GM21381 (cell line): ENCODE data around the gene CPVL.
"Not testable (repeated sequence)": the region's sequence is repeated elsewhere in the genome, so short reads cannot be mapped to it uniquely, and the experiment has no call there.

ENCODE experiments used
- ATAC-seq: cut with Tn5 transposase; IDR thresholded peaks from one replicate; pipeline ENCODE4 v1.9.1; 2021; ENCODE audit warnings: mild to moderate bottlenecking, moderate library complexity; ENCODE audit not compliant: unreplicated experiment

CPVL gene

GRCh38 chr7:29120955-29121354 lies 25.4 kb downstream of the CPVL start:
- ATAC-seq: no peak

- ATAC-seq: no peak
These were observed 26.8 kb downstream of the CPVL start for GRCh38 chr7:29119538-29119937.

- ATAC-seq: no peak
These were observed 29.8 kb downstream of the CPVL start for GRCh38 chr7:29116361-29117200.

DNA sequence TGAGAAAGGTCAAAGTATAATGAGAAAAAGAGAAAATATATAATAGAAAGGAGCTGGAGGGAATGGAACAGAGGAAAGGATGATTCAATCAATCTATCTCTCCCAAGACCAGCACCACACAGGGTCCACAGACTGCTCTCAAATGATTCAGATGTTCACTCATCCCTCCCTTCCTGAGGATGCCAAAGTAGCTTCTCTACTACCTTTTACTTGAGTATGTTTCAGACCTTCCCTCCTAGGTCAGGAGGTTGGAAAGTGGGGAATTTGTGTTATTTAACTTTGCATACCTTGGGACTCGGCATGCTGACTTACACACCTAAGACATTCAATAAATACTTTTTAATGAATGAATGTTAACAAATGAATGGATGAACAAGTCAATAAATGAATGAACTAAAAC lies 30.6 kb downstream of the CPVL start:
- no peak for ATAC-seq

DNA sequence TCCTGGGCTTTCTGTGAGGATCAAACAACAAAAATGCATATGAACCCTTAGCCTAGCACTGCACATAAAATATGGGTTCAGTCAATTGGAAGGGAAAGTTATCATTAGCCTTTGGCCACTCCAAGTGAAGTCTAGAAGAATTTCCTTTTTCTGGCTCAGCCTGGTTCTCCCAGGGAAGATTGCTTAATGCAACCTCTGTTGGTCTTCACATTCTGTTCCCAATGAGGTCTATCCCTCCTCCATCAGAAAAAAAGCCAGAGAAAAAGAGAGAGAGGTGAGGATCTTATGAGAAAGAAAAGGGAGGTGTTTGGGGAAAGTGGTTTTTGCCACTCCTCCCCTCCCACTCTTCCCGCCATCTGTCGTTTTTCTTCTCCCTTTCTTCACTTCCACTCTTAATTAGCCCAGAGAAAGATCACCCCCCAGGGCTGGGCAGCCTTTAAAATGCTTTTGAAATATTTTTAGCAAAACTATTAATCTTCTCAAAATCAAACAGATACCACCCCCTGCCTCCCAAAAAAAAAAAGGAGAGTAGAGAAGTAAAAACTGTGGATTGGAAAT lies 31.1 kb downstream of the CPVL start:
- no peak for ATAC-seq

DNA sequence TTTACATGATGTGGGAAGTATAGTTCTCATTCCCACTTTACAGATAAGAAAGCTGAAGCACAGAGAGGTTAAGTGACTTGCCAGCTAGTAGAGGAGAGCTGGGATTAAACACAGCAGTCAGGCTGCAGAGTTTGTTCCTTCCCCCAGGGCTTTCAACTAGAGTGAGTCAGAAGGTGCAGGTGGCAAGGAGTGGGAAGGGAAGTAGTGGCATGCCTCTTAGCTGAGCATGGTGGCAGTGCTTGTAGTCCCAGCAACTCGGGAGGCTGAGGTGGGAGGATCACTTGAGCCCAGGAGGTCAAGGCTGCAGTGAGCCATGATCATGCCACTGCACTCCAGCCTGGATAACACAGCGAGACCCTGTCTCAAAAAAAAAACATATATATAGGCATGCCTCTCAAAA lies 32.1 kb downstream of the CPVL start:
- ATAC-seq: not testable (repeated sequence)

DNA sequence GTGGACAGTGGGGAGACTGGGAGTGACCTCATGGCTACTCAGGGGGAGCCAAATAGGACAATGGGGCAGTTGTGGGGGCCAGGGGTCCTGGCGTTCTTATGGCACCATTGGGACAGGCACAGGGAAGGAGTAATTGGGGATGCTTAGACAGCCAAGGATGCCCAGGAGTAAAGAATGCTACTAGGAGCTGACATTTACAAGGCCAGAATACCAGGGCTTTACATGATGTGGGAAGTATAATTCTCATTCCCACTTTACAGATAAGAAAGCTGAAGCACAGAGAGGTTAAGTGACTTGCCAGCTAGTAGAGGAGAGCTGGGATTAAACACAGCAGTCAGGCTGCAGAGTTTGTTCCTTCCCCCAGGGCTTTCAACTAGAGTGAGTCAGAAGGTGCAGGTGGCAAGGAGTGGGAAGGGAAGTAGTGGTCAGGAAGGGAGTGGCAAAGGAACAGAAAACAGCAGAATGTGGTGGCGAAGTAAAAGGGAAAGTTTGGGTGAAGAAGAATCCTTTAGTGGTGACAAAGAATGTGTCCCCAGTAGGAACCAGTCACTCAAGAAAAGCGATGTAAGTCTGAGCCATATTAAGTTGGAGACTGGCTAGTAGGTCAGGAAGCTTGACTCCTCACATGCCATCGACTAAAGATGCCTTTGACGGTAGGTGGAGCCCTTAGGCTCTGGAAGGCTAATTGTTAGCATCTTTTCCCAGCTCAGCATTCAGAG lies 32.8 kb downstream of the CPVL start:
- no peak for ATAC-seq

- ATAC-seq: no peak
These were observed 33.6 kb downstream of the CPVL start for GRCh38 chr7:29112721-29113120.

GRCh38 chr7:29109899-29110298 lies 36.4 kb downstream of the CPVL start:
- ATAC-seq: no peak

GRCh38 chr7:29109358-29109757 lies 37.0 kb downstream of the CPVL start:
- ATAC-seq: no peak

- no peak for ATAC-seq
These were observed 39.3 kb downstream of the CPVL start for GRCh38 chr7:29107056-29107455.

DNA sequence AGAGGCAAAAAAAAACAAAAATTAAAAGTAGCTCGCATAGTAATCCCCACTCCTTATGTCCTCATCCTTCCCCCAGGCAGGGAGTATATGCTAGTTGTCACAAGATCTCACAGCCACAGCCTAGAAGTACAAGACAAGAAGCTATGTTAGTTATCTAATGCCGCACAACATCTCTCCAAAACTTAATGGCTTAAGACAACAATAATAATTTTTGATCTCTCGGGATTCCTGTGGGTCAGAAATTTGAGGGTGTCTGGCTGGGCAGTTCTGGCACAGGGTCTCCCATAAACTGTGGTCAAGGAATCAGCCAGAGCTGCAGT lies 39.7 kb downstream of the CPVL start:
- no peak for ATAC-seq

GRCh38 chr7:29105752-29106668 lies 40.3 kb downstream of the CPVL start:
- ATAC-seq: peak; percentile 55

DNA sequence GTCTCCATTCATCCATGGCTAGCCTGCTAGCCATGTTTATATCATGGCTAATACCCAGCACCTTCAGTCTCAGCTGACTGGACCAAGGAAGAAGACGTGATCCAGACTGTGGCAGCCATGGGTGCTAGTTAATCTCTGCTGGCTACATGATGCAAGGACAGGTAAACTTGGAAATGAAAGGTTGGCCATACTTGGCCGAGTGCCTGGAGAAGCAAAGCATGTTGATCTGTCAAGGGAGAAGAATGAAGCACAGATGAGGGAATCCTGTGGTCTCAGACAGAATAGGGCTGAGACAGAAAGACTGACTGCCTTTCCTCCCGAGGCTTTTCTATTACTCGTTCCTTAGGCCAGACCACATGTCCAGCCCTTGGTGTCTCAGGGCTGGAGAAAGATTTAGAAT lies 41.1 kb downstream of the CPVL start:
- no peak for ATAC-seq

GRCh38 chr7:29102558-29103151 lies 43.7 kb downstream of the CPVL start:
- no peak for ATAC-seq

GRCh38 chr7:29100924-29101323 lies 45.4 kb downstream of the CPVL start:
- no peak for ATAC-seq

GRCh38 chr7:29099896-29100847 lies 46.2 kb downstream of the CPVL start:
- ATAC-seq: no peak

GRCh38 chr7:29096446-29096730 lies 49.9 kb downstream of the CPVL start:
- ATAC-seq: no peak

DNA sequence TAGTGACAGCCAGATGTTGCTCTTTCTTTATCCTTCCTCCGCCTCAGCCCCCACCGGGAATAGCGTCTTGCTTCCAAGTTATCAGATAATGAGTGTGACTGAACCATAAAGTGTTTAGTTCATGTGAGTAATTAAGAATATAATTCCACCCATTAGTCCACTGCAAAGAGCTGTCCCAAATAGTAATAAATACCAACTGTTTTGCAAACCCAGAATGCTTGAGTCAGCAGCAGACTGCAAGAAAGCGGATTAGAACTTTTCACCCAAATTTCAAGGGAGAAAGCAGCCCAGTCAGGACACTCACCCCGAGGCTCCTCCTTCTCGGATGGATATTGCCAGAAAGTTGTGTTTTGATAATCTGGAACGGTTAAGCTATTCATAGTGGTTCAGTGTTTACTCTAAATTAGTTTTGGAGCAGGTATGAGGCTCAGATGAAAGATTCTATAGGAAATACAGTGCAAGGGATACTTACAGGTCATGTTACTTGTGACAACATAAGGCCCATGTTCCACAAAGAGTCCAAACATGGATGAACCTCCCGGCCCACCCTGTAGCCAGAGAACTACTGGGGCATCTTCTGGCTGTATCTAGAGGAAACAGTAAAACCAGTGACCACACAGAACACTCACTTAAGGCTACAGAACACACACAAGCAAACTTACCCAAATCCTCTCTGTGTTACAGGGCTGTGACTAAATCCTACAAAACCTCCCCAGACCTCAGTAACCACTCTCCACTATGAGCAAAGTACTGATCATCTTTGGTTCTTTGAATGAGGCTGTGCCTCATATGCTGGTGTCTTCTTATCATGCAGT lies 50.5 kb downstream of the CPVL start:
- ATAC-seq: no peak
